ENCODE data around the gene CLEC20A.

The CLEC20A gene

DNA sequence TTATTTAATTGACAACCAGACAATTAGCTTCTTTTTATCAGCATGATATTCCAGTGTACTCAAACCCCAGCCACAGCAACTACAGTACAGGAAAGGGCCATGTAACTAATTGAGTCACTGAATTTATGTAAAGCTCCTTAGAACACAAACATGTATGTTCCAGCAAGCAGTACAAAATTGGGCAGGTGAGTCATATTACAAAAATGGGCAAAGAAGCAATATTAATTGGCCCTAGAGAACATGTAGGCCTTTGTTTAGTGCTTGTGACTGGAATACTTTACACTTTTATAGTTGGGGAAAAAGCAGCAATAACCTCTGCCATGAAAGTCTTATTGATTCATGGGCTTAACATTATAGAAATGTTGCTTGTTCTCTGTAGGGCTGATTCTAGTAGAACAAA is 31.8 kb downstream of the CLEC20A start:
- DNase-seq = no peak

DNA sequence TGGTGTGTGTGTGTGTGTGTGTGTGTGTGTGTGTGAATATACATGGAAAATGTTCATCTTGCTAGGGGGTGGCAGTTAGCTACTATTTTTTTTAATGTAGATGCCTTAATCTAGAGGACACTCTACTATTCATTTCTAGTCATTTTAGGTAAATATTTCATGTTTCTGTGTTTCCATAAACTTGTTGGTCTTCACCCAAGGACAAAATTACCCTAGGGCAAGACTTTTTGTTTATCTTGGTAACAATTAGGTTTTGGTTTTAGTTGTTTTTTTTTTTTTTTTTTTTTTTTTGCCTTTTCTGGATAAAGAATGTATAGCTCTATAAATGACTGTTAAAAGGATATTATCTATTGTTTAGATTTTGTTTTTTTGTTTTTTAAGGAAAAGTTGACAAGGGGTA is 32.2 kb downstream of the CLEC20A start:
- DNase-seq = no peak

DNA sequence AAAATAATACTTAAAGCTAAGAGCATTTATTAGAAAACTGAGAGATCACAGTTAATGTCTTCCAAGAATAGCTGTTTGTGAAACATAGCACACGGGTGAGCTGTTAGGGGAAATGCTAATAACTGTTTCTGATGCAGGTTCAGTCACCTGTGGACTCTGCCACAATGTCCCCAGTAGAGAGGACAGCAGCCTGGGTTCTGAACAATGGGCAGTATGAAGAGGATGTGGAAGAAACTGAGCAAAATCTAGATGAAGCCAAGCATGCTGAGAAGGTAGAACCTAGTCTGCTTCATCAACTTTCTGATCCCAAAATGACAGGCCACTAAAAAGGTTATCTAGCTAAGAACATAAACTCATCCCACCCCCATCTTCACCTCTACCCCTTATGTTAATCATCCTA is 32.6 kb downstream of the CLEC20A start:
- DNase-seq = no peak

DNA sequence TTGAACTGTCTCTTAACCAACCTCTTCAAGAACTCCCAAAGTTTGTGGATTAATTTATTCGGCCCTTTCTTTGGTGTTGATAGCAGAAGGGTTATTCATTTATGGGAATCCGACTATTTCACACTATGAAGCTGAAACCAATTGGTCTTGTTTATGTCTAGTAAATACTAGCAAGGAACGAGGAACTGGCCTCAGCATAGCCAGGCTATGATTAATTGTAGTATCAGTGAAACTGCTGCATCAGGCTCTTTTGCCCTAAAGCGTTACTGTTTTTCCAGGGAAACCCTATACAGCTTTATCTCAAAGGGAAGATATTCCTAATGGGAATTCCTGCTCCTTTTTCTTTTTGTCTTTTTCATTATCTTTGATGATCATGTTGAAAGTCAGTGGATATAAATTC is 35.1 kb downstream of the CLEC20A start:
- DNase-seq = no peak

DNA sequence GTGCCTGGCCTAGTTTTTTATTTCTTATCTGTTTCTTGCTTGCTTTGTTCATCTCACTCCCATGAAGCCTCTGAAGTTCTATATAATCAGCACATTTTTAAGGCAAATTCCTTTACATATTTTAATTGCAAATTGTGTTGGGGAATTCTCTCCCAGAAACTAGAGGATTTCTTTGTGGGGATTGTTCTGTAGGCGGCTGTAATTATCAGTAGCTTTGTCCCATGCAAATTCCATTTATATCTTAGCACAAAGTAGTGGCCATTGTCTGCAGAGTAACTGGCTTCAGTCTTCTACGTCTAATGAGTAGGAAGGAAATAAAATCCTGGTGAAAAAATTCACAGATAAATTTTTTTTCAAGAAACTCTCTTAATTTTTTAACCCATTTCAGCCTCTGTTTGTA is 35.7 kb downstream of the CLEC20A start:
- DNase-seq = no peak

DNA sequence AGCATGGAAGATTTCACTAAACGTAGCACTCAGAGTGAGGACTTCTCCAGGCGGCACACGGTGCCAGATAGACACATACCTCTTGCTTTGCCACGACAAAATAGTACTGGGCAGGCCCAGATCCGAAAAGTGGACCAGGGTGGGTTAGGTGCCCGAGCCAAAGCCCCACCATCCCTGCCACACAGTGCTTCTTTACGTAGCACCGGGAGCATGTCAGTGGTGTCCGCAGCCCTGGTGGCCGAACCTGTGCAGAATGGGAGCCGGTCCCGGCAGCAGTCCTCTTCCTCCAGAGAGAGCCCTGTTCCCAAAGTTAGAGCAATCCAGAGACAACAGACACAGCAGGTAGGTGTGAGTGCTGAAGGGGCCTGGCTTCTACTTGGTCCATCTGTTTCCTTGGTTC is 38.6 kb downstream of the CLEC20A start:
- no peak for DNase-seq

DNA sequence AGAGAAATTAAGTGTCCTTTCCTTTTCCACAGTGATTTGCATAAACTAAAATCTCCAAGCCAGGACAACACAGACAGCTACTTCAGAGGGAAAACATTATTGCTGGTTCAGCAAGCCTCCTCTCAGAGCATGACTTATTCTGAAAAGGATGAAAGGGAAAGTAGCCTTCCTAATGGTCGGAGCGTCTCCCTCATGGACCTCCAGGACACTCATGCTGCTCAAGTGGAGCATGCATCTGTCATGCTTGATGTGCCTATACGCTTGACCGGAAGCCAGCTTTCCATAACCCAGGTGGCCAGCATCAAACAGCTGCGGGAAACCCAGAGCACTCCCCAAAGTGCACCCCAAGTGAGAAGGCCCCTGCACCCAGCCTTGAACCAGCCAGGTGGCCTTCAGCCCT is 39.1 kb downstream of the CLEC20A start:
- DNase-seq = no peak

DNA sequence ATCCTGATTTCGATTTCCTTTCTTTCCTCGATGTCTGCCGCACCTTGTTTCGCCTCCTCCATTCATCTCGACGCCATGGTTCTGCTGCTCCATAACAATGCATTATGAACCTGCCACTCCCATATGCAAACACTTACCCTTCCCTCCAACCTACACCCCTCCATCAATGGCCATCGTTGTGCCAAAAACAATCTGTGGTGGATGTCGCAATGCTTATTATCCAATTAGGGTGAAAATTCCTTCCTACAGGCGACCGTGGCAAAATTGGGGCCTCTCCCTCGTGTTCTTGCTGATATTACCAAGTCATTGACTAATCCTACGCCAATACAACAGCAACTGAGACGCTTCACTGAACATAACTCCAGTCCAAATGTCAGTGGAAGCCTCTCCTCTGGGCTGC is 40.3 kb downstream of the CLEC20A start:
- no peak for DNase-seq

DNA sequence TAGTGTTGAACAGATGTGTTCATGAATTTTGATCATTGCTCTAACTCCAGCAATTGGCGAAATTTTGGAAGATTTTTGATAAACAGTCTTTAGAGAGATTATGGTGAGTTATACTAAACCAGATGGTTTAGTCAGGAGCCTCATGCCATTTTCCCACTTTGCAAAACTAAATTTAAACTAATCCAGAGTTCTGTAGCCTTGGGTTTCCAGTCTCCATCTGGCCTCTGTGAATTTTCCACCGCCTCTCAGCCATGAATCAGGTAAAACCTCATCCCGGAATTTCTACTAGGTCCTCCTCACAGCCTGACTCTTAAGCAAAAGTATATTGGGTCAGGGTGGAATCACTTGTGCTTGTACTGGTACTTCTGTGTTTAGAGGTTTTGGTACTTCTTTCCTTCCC is 44.8 kb downstream of the CLEC20A start:
- DNase-seq = no peak

DNA sequence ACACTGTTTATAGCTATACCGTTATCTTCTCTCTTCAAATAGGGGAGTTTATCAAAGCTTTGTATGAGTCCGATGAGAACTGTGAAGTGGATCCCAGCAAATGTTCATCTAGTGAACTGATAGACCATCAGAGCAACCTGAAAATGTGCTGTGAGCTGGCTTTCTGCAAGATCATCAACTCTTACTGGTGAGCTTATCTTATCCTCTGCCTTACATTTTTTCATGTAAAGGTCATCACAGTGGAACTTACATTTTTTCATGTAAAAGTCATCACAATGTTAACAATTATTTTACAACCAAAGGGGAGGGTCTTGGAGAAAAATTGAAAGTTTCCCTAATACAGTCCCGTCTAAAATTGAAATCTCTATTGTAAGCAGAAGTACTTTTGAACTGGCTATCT is 45.2 kb downstream of the CLEC20A start:
- DNase-seq = no peak

DNA sequence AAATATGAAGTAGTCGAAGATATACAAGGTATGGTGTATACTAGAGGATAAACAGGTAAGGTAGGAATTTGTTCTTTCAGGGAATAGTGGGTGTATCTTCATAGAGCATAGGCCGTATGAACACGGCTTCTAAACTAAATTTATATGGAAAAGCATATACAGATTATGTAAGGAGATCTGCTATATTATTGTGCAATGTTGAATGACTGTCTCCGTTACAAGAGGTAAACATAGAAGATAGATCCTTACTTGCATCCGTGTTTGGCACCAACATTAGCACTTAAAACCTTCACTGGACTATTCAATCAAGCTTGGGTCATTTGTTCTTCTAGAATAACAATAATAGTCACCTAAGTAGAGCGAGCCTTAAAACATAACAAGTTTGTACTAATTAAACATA is 45.9 kb downstream of the CLEC20A start:
- DNase-seq = no peak

DNA sequence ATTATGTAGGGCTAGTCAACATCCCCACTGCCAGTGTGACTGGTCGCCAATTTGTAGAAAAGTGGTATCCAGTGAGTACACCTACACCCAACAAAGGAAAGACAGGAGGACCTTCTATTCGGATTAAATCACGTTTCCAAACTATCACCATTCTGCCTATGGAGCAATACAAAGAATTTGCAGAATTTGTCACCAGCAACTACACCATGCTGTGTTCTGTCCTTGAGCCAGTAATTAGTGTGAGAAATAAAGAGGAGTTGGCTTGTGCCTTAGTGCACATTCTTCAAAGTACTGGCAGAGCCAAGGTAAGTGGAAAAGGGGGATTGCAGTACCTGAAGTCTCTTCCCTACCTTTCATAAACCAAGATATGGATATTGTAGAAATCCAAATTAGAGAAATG is 53.8 kb downstream of the CLEC20A start:
- no peak for DNase-seq

DNA sequence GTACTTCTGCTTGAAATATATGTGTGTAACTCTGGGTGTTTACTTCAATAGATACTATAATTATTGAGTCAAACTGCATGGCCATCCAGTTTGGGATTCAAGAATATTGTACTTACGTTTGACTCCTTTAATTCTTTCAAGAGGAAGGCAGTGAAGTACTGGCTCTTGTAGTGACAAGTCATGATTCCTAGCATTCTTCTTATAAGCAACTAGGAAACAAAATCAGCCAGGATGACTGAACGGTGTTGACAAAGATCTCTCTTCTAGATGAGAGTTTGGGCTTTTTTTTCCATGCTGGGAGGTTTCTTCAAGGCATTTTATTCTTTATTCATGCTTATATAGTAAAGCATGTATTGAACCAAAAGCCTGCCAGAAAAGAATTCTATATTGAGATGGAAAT is 58.3 kb downstream of the CLEC20A start:
- DNase-seq = no peak

DNA sequence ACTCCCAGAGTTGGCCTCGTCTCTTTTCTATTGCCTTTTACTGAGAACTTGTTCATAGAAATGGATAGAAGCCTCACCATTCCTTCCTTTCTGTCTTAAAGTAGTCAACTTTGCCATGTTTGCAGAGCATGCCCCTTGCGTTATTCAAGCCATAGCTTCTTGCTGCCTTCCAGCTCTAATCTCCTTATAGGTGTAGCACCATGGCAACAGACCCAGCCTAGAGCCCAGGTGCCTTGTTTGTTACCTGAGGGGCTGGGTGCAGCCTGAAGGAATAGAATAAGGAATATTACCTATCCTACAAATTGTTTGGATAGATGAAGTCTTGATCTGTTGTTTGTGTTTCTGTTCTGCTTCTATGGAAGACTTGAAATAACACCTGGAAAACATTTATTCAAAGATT is 59.9 kb downstream of the CLEC20A start:
- DNase-seq = no peak

DNA sequence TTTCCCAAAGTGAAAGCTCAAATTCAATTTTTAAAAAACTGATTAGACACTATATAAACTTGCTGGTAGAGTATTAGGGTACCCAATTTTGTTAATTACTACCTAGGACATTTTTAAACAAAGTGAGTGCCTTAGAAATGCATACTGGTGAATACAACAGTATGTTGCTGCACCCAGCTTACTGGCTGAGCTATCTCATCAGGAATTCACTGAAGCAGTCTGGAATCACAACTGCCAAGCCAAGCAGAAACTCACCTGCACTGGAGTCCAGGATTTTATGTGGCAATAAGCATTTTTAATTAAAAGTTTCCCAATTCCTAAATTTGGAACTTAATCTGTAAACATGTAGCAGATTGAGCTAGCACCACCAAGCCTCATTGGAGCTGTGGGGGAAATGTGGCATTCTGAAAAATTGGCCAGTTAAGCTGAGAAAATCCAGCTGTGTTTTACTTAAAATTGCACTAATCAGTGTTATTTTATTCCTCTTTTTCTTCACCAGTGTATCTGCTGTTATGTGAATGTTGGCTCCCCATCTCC is 61.8 kb downstream of the CLEC20A start:
- no peak for DNase-seq

DNA sequence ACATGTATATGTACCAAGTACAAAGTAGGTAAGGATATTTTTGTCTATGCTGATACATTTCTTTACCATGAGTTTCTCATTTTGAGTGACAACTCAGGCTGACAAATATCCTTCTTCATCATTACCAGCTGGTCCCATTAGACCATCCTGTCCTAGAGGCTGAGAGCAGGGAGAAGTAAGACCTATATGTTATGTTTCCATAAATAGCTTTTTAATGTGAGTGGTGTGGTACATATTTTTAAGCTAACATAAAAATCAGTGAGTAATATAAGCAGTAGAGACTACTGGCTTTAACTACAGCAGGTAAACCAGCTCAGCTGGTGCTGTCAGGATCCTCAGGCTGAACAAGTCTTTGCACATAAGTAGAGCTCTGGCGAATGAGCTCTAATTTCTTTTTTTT is 62.4 kb downstream of the CLEC20A start:
- no peak for DNase-seq
